Nephron (organoid): ENCODE results near the gene CENPM.

Experiments used
- H3K27ac Mint-ChIP-seq, 3 experiments: 2 replicates each; pipeline ENCODE4 v1.8.0; 2020; ENCODE audit warnings: mixed read lengths in 3 of 3, mild to moderate bottlenecking in 2 of 3, moderate library complexity in 1 of 3
- H3K27me3 Mint-ChIP-seq: 2 replicates; pipeline ENCODE4 v1.8.0; 2021; ENCODE audit warnings: low read depth, mild to moderate bottlenecking, moderate library complexity, mixed read lengths
- H3K36me3 Mint-ChIP-seq: 2 replicates; pipeline ENCODE4 v1.8.0; 2020; ENCODE audit warnings: low read depth, mixed read lengths
- H3K4me1 Mint-ChIP-seq: 2 replicates; pipeline ENCODE4 v1.8.0; 2020; ENCODE audit warnings: mixed read lengths
- H3K4me3 Mint-ChIP-seq, 3 experiments: 2 replicates each; pipeline ENCODE4 v1.8.0; 2020; ENCODE audit warnings: mild to moderate bottlenecking in 3 of 3, mixed read lengths in 3 of 3, moderate library complexity in 2 of 3
- H3K9me3 Mint-ChIP-seq: 2 replicates; pipeline ENCODE4 v1.8.0; 2020; ENCODE audit warnings: mixed read lengths
- CTCF ChIP-seq, 3 experiments: fragments of 200-600 bp; sonication (generic); IDR thresholded peaks; one replicate each; pipeline ENCODE4 v1.5.0; 2021; ENCODE audit warnings: antibody characterized with exemption in 3 of 3; ENCODE audit not compliant: unreplicated experiment in 3 of 3

The CENPM gene

GRCh38 chr22:41905411-41906202 lies 41.3 kb downstream of the CENPM start:
- TF ChIP-seq CTCF (IDR thresholded peaks at IDR 0.05; ENCODE audit: unreplicated experiment in 3 of 3): no peak
- Mint-ChIP-seq H3K27ac (no peak overlapping the region), H3K9me3 (no peaks in the 10 kb centered on the region), H3K36me3 (peaks cover 18% of the 10 kb centered on the region), H3K4me1 (no peaks in the 10 kb centered on the region), H3K4me3 (no peak overlapping the region), H3K27me3 (peaks cover 27% of the 10 kb centered on the region)

- Mint-ChIP-seq H3K9me3 (no peaks in the 10 kb centered on the region), H3K4me3 (no peak overlapping the region), H3K27me3 (peaks cover 24% of the 10 kb centered on the region), H3K36me3 (peaks cover 25% of the 10 kb centered on the region), H3K4me1 (no peaks in the 10 kb centered on the region), H3K27ac (no peak overlapping the region)
- TF ChIP-seq CTCF (IDR thresholded peaks at IDR 0.05; ENCODE audit: unreplicated experiment in 3 of 3): no peak
These were observed 42.2 kb downstream of the CENPM start for GRCh38 chr22:41904450-41905410.

GRCh38 chr22:41902932-41903421 lies 44.0 kb downstream of the CENPM start:
- peaks cover 8% of the 10 kb centered on the region for H3K27me3 Mint-ChIP-seq
- peaks cover 13% of the 10 kb centered on the region for H3K4me1 Mint-ChIP-seq

GRCh38 chr22:41902016-41902415 lies 44.9 kb downstream of the CENPM start:
- H3K4me1 Mint-ChIP-seq: peaks cover 13% of the 10 kb centered on the region
- H3K27me3 Mint-ChIP-seq: peaks cover 1% of the 10 kb centered on the region
- peaks cover 44% of the 10 kb centered on the region for H3K36me3 Mint-ChIP-seq
- no peak overlapping the region for H3K4me3 Mint-ChIP-seq
- H3K9me3 Mint-ChIP-seq: no peaks in the 10 kb centered on the region
- no peak for TF ChIP-seq CTCF (IDR thresholded peaks at IDR 0.05; ENCODE audit: unreplicated experiment in 3 of 3)
- no peak overlapping the region for H3K27ac Mint-ChIP-seq

More at GRCh38 chr22:41902932-41903421, 44.0 kb downstream of the CENPM start:
- Mint-ChIP-seq H3K4me3 (no peak overlapping the region), H3K36me3 (peaks cover 36% of the 10 kb centered on the region), H3K27ac (no peak overlapping the region), H3K9me3 (no peaks in the 10 kb centered on the region)
- TF ChIP-seq CTCF (IDR thresholded peaks at IDR 0.05; ENCODE audit: unreplicated experiment in 3 of 3): no peak

- H3K36me3 Mint-ChIP-seq: peaks cover 46% of the 10 kb centered on the region
- H3K4me3 Mint-ChIP-seq: no peak overlapping the region
- peaks cover 16% of the 10 kb centered on the region for H3K4me1 Mint-ChIP-seq
- H3K9me3 Mint-ChIP-seq: no peaks in the 10 kb centered on the region
- no peaks in the 10 kb centered on the region for H3K27me3 Mint-ChIP-seq
- H3K27ac Mint-ChIP-seq: no peak overlapping the region
- no peak for TF ChIP-seq CTCF (IDR thresholded peaks at IDR 0.05; ENCODE audit: unreplicated experiment in 3 of 3)
These were observed 46.2 kb downstream of the CENPM start for GRCh38 chr22:41900652-41901312.
